HG02943 (cell line): ENCODE data around the gene BBOX1.

Source experiments
- ATAC-seq: cut with Tn5 transposase; IDR thresholded peaks from one replicate; pipeline ENCODE4 v1.9.1; 2021; ENCODE audit warnings: mild to moderate bottlenecking, low read depth, moderate library complexity; ENCODE audit not compliant: unreplicated experiment

BBOX1 gene

GRCh38 chr11:27024865-27025264 is 15.8 kb upstream of the BBOX1 start:
- ATAC-seq = no peak

DNA sequence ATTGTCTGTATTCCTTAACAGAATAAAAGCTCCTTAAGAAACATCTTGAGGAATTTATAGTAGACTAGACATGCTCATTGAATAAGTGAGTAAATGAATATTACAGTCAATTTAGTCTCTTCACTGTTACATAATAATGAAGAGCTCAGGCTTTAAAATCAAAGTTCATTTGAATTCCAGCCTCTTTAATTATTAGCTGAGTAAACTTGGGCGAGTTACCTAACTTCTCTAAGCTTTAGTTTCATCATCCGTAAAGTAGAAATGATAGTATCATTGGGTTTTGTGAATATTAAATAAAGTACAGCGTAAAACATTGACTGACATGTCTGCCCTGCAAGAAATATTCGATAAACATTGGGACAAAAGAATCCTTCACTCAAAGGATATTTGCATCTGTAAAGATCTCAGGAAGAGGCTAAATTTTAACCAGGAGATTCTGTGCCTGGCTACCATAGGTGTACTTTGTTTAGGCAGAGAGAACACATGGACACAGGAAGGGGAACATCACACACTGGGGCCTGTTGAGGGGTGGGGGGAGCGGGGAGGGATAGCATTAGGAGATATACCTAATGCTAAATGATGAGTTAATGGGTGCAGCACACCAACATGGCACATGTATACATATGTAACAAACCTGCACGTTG is 15.2 kb upstream of the BBOX1 start:
- ATAC-seq = no peak

DNA sequence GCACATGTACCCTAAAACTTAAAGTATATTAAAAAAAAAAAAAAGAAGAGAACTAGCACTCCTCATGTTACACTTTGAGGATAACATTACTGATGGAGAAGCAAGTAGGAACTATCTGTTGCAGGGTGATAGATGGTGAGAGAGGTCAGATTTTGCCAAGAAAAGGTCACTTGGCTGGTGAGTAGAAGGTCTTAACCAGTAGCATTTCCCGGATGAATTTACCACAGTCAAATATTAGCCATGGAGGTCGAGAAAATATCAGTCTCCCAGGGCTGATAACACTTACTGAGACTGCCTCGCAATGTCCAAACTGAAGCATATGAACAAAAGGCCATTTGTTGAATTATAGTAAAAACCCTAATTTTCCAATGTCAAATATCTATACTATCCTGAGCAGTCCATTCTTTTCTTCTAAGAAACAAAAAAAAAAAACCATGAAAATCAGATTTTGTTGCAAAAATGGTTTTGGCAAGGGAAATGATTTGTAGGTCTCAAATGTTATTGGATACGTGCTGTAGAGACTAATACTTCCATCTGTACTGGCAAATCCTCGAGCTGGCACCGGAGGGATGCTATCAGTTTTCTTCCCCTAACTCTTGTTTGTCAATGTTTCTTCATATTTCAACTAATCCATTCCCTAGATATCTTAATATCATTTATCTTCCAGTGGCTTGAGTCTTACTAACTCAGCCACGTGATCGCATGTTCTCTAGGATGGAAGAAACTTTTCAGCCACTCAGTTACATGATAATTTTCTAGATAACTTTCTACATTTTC is 14.5 kb upstream of the BBOX1 start:
- no peak for ATAC-seq

- no peak for ATAC-seq
These were observed 12.1 kb upstream of the BBOX1 start for GRCh38 chr11:27028561-27028965.

DNA sequence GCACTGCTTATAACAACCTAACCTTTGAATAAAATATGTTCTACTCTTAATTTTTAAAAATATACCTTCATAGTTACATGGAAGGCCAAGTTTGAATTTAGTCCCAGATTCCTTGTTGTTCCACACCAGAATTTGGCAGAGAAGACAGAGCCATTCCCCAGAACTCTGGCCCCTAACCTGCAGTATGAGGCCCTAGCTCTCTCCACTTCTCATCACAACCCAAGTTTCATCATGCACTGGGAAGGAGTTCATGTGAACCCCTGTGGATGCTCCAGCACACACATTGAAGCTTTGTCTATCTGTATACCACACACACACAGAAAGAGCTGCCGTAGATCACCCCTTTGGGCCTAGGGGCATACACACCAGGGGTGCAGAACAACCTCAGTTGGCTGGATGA is 10.6 kb upstream of the BBOX1 start:
- no peak for ATAC-seq

- ATAC-seq = no peak
These were observed 8.9 kb upstream of the BBOX1 start for GRCh38 chr11:27031754-27032153.

- ATAC-seq = no peak
These were observed 742 bp upstream of the BBOX1 start for GRCh38 chr11:27039873-27040272.

GRCh38 chr11:27041141-27041899 is 705 bp downstream of the BBOX1 start:
- ATAC-seq = no peak

- ATAC-seq = no peak
These were observed 6.3 kb downstream of the BBOX1 start for GRCh38 chr11:27046956-27047355.

- ATAC-seq = no peak
These were observed 12.1 kb downstream of the BBOX1 start for GRCh38 chr11:27052668-27053067.

GRCh38 chr11:27055065-27055682 is 14.6 kb downstream of the BBOX1 start:
- ATAC-seq = no peak

GRCh38 chr11:27057091-27057780 is 16.6 kb downstream of the BBOX1 start:
- no peak for ATAC-seq

- no peak for ATAC-seq
These were observed 17.8 kb downstream of the BBOX1 start for GRCh38 chr11:27058456-27058855.

- no peak for ATAC-seq
These were observed 18.8 kb downstream of the BBOX1 start for GRCh38 chr11:27059431-27059830.

- ATAC-seq = no peak
These were observed 20.3 kb downstream of the BBOX1 start for GRCh38 chr11:27060816-27061460.

GRCh38 chr11:27061461-27061821 is 20.8 kb downstream of the BBOX1 start:
- no peak for ATAC-seq

DNA sequence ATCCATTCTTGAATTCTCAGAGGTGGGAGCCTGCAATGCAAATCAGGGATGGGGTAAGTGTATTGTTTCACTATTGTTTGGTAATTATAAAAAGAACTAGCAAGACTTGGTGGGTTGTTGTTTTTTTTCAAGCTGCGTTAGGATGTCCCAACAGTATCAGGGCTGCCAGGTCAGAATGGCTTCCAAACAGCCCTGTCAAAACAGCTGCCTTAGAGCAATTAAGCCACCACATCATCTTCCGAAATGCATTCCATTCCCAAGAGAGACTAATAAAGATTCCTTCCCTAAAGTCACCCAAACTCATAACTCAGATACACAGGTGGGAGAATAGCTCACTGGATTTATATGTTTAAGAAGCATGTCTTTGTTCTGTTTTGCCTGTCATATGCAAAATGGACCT is 23.5 kb downstream of the BBOX1 start:
- ATAC-seq = no peak

DNA sequence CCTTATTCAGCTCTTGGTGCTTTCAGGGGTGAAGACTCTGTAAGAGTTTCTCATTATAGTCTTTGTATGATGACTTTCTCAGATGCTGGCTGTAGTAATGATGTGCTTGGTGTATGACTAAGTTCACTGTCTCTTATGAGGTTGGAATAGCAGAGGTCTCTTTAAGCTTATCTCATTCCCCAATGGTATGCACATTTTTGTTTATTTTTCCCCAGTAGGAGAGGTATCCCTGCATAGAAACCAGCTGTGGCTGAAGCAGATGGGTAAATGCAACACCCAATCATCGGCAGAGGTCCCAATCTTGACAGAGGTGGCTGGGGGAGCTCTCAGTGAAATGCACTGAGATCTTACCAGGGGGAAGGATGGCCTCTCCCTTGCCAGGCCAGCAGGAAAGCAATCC is 34.6 kb downstream of the BBOX1 start:
- ATAC-seq = no peak

DNA sequence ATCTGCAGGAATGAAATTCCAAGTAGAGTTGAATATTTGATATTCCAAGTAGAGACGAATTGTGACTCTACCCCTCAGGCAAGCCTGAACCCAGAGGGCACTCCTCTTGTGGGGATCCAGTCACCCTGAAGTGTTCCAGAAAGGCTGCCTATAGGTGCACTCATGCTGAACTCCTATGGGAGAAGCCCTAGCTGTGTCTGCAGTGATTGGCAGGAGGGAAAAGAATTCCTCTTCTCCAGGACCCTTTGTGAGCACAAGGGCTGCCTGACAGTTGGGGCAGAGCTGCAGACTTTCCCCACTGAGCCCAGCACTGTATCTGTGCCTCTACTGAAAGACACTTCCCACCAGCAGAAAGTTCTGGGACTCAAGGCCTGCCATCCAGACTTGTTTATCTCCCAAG is 35.0 kb downstream of the BBOX1 start:
- ATAC-seq = no peak

GRCh38 chr11:27076121-27076589 is 35.5 kb downstream of the BBOX1 start:
- no peak for ATAC-seq
